ENCODE results near the gene FAM98B.

DNA sequence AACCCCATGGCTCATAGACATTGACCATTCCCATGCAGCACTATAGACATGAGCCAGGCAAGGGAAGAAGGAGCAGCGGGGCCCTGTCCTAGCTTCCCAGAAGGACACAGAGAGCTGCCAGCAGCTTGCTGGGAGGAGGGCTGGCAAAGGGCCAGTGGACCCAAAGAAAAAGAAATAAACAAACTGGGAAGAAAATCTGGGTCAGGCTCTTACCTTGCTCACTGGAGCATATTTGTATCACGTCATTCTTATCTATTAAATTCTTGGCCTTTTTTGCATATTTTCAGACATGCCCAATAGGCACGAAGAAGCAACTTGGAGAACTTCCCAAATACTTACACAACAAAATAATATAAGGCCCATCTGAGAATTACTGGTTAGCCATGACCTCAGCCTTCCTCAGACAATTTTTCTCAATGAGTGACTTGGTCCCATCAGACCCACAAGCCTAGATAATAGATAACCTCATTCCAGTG is 82.3 kb downstream of the FAM98B start:
- TF ChIP-seq, protein P1, sequence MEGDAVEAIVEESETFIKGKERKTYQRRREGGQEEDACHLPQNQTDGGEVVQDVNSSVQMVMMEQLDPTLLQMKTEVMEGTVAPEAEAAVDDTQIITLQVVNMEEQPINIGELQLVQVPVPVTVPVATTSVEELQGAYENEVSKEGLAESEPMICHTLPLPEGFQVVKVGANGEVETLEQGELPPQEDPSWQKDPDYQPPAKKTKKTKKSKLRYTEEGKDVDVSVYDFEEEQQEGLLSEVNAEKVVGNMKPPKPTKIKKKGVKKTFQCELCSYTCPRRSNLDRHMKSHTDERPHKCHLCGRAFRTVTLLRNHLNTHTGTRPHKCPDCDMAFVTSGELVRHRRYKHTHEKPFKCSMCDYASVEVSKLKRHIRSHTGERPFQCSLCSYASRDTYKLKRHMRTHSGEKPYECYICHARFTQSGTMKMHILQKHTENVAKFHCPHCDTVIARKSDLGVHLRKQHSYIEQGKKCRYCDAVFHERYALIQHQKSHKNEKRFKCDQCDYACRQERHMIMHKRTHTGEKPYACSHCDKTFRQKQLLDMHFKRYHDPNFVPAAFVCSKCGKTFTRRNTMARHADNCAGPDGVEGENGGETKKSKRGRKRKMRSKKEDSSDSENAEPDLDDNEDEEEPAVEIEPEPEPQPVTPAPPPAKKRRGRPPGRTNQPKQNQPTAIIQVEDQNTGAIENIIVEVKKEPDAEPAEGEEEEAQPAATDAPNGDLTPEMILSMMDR (IDR thresholded peaks at IDR 0.05; ENCODE audit: low read length) = no peak
- TF ChIP-seq EZH2 (optimal IDR thresholded peaks at IDR 0.05; ENCODE audit: low read depth, low read length) (no peak), EZH2phosphoT487 (IDR thresholded peaks at IDR 0.05; ENCODE audit: low read length) (no peak)

All from MM.1S (cell line).